Uterus (tissue), 2 donors: Measurements from ENCODE around the gene ASCC3.

Experiments
- POLR2A ChIP-seq, 2 donors: fragments of 450-650 bp; IDR thresholded peaks; one replicate each; pipeline ENCODE4 v1.6.1; 2016; ENCODE audit warnings: antibody characterized with exemption in 2 of 2, mild to moderate bottlenecking in 1 of 2, moderate library complexity in 1 of 2
- TF ChIP-seq, protein P1 (sequence below), 4 experiments: fragments of 200-600 bp in 2 of 4; fragments of 450-650 bp in 2 of 4; sonication (generic) in 2 of 4; IDR thresholded peaks; one replicate each; pipeline ENCODE4 v1.5.1; 2016 to 2019; ENCODE audit warnings: antibody characterized with exemption in 4 of 4, mild to moderate bottlenecking in 2 of 4, moderate library complexity in 1 of 4

DNA sequence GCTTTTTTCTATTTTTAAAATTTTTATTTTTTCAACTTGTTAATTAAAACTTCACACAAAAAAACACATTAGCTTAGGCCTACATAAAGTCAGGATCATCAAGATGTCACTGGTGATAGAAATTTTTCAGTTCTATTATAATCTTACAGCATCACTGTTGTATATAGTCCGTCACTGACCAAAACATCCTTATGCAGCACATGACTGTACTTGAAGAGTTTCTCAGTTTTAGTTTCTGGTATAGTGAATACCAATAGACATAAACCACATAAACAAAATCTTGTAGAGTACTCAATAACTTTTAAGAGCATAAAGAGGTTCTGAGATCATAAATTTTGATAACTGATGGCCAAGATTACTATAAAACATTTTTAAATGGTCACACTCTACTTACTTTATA is 71.8 kb downstream of the ASCC3 start:
- TF ChIP-seq POLR2A (IDR thresholded peaks at IDR 0.05), result no peak
- TF ChIP-seq, protein P1, sequence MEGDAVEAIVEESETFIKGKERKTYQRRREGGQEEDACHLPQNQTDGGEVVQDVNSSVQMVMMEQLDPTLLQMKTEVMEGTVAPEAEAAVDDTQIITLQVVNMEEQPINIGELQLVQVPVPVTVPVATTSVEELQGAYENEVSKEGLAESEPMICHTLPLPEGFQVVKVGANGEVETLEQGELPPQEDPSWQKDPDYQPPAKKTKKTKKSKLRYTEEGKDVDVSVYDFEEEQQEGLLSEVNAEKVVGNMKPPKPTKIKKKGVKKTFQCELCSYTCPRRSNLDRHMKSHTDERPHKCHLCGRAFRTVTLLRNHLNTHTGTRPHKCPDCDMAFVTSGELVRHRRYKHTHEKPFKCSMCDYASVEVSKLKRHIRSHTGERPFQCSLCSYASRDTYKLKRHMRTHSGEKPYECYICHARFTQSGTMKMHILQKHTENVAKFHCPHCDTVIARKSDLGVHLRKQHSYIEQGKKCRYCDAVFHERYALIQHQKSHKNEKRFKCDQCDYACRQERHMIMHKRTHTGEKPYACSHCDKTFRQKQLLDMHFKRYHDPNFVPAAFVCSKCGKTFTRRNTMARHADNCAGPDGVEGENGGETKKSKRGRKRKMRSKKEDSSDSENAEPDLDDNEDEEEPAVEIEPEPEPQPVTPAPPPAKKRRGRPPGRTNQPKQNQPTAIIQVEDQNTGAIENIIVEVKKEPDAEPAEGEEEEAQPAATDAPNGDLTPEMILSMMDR (IDR thresholded peaks at IDR 0.05), result no peak
